ENCODE measurements around the gene TTC7B. TPM values are rescaled to one million over a fixed set of nuclear protein-coding genes. Genes with fewer than 3 reads are reported as not detected.

The TTC7B gene
- total RNA-seq, 1 experiment from 2014 or later, result 40.9 TPM

DNA sequence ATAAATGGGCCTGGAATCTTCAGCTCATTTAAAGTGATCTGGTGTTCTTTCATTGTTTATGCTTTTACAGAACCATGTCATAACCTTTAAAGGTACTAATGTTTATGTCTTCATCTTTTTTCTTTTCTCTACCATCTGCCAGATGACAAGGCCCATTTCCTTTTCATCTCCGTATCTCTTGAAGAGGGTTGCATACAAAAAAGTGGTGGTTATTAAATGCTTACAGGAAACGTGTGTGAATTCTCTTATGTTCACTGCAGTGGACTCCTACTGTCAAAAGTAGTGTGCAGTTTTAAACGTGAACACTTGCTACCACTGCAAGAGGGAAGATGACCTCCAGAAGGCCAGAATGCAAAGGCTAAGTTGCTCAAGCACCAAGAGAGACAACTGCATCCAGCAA lies 91.4 kb downstream of the TTC7B start:
- ChIA-PET POLR2A (no interaction called here), CTCF (no interaction called here)
- TF ChIP-seq, protein P1, sequence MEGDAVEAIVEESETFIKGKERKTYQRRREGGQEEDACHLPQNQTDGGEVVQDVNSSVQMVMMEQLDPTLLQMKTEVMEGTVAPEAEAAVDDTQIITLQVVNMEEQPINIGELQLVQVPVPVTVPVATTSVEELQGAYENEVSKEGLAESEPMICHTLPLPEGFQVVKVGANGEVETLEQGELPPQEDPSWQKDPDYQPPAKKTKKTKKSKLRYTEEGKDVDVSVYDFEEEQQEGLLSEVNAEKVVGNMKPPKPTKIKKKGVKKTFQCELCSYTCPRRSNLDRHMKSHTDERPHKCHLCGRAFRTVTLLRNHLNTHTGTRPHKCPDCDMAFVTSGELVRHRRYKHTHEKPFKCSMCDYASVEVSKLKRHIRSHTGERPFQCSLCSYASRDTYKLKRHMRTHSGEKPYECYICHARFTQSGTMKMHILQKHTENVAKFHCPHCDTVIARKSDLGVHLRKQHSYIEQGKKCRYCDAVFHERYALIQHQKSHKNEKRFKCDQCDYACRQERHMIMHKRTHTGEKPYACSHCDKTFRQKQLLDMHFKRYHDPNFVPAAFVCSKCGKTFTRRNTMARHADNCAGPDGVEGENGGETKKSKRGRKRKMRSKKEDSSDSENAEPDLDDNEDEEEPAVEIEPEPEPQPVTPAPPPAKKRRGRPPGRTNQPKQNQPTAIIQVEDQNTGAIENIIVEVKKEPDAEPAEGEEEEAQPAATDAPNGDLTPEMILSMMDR (IDR thresholded peaks at IDR 0.05), result no peak
- ATAC-seq (no peak), DNase-seq (ENCODE audit: low read depth, low spot score) (no peak)
- no TSS peak for BruUV-seq (replicated peaks)
- H3K4me1 ChIP-seq (ENCODE audit: control insufficient read depth, insufficient read depth, low read length), result no peaks in the 10 kb centered on the region
- no peaks in the 10 kb centered on the region for H3K27me3 ChIP-seq (ENCODE audit: control insufficient read depth, insufficient read depth, low read length)
- H3K27ac ChIP-seq (ENCODE audit: low read length), result no peak overlapping the region
- in situ Hi-C loops (cut with HindIII; ENCODE audit: low pct_unique_long_range_greater_than_20kb, low sequenced_read_pairs), result no loop called here
- intact Hi-C loops (cut with micrococcal nuclease; ENCODE audit: unreplicated experiment), result no loop called here
- H3K36me3 ChIP-seq (ENCODE audit: control insufficient read depth, insufficient read depth, low read length), result no peaks in the 10 kb centered on the region
- no peaks in the 10 kb centered on the region for H3K9me3 ChIP-seq (ENCODE audit: control insufficient read depth, insufficient read depth, low read depth, low read length)
- H3K4me3 ChIP-seq (ENCODE audit: low read depth in 2 of 2, low read length in 2 of 2), result no peak overlapping the region

DNA sequence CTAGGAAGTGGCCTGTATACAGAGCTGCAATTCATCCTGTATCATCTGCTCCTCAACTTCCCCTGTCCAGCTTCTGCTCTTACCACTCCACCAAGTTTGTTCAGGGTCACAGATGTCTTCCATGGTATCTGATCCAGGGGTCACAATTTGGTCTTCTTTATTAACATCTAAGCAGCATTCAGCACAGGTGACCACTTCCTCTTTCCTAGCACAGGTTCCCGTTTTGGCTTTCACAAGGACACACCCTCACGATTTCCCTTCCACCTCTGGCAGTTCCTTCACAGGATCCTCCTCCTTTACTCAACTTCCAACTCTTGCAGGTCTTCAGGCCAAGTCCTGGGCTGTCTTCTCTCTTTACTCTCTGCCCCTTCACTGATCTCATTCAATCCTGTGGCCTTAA lies 93.6 kb downstream of the TTC7B start:
- no peaks in the 10 kb centered on the region for H3K4me1 ChIP-seq (ENCODE audit: control insufficient read depth, insufficient read depth, low read length)
- DNase-seq (ENCODE audit: low read depth, low spot score) (no peak), ATAC-seq (no peak)
- no peaks in the 10 kb centered on the region for H3K27me3 ChIP-seq (ENCODE audit: control insufficient read depth, insufficient read depth, low read length)
- H3K4me3 ChIP-seq (ENCODE audit: low read depth in 2 of 2, low read length in 2 of 2), result no peak overlapping the region
- no peaks in the 10 kb centered on the region for H3K36me3 ChIP-seq (ENCODE audit: control insufficient read depth, insufficient read depth, low read length)
- TF ChIP-seq SIN3A (IDR thresholded peaks at IDR 0.05; ENCODE audit: borderline replicate concordance, insufficient read depth, low read depth, low read length) (no peak), POLR2AphosphoS5 (IDR thresholded peaks at IDR 0.05; ENCODE audit: low read depth, low read length) (no peak), TCF7L2 (IDR thresholded peaks at IDR 0.05; ENCODE audit: low read depth, low read length) (no peak)
- TF ChIP-seq, protein P1 (IDR thresholded peaks at IDR 0.05), result no peak
- TF ChIP-seq, protein P2, sequence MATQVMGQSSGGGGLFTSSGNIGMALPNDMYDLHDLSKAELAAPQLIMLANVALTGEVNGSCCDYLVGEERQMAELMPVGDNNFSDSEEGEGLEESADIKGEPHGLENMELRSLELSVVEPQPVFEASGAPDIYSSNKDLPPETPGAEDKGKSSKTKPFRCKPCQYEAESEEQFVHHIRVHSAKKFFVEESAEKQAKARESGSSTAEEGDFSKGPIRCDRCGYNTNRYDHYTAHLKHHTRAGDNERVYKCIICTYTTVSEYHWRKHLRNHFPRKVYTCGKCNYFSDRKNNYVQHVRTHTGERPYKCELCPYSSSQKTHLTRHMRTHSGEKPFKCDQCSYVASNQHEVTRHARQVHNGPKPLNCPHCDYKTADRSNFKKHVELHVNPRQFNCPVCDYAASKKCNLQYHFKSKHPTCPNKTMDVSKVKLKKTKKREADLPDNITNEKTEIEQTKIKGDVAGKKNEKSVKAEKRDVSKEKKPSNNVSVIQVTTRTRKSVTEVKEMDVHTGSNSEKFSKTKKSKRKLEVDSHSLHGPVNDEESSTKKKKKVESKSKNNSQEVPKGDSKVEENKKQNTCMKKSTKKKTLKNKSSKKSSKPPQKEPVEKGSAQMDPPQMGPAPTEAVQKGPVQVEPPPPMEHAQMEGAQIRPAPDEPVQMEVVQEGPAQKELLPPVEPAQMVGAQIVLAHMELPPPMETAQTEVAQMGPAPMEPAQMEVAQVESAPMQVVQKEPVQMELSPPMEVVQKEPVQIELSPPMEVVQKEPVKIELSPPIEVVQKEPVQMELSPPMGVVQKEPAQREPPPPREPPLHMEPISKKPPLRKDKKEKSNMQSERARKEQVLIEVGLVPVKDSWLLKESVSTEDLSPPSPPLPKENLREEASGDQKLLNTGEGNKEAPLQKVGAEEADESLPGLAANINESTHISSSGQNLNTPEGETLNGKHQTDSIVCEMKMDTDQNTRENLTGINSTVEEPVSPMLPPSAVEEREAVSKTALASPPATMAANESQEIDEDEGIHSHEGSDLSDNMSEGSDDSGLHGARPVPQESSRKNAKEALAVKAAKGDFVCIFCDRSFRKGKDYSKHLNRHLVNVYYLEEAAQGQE (IDR thresholded peaks at IDR 0.05; ENCODE audit: insufficient read depth in 1 of 2, low read depth in 2 of 2, low read length in 1 of 2), result no peak
- H3K27ac ChIP-seq (ENCODE audit: low read length), result no peak overlapping the region
- H3K9me3 ChIP-seq (ENCODE audit: control insufficient read depth, insufficient read depth, low read depth, low read length), result no peaks in the 10 kb centered on the region
- in situ Hi-C loops (cut with HindIII; ENCODE audit: low pct_unique_long_range_greater_than_20kb, low sequenced_read_pairs) (no loop called here), intact Hi-C loops (cut with micrococcal nuclease; ENCODE audit: unreplicated experiment) (no loop called here)
- ChIA-PET POLR2A (no interaction called here), CTCF (no interaction called here)
- no TSS peak for BruUV-seq (replicated peaks)
